ENCODE data around the gene TMPRSS3.
A peak's percentile ranks its signal among the peaks of the same experiment; 100 is the strongest.

The TMPRSS3 gene

GRCh38 chr21:42395905-42396651 lies at the start of gene TMPRSS3:
TSS of gene TMPRSS3 (minus strand) at chr21:42396052. CDS start at chr21:42395417, 635 bp downstream.
- DNase-seq = no peak

DNA sequence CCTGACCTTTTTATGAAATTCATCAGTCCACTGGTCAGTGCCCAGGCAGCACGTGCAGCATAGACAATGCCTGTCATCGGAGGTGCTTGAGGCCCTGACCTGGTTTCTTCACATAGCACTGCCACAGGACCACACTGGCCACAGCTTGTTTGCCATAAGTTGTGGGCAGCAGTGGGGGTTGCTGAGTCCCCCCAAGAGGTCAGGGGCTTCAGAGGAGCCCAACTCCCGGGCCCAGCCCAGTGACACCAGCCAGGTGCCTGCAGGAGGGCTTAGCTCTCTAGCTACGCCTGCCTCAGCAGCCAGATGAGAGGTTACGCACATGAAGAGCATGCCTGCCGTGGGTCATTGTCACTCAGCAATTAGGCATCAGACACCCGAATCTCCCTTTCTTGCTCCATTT lies 49.5 kb upstream of the TMPRSS3 start:
- DNase-seq = no peak

DNA sequence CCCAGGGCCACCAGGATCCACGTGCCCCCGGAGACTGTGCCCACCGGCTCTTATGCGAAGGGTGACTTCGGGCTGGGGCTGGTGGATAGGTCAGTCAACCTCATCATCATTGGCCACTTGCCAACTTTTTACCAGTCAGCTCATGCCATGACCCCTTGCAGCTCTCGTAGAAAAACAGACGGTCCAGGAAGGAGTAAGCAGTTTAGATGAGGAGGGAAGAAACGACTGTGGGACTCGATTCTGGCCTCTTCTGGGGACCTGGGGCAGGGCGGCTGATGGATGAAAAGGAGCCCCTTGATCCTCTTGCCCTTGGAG lies 48.9 kb upstream of the TMPRSS3 start:
- no peak for DNase-seq

- DNase-seq = no peak
Measured at GRCh38 chr21:42443876-42444744, 48.3 kb upstream of the TMPRSS3 start.

DNA sequence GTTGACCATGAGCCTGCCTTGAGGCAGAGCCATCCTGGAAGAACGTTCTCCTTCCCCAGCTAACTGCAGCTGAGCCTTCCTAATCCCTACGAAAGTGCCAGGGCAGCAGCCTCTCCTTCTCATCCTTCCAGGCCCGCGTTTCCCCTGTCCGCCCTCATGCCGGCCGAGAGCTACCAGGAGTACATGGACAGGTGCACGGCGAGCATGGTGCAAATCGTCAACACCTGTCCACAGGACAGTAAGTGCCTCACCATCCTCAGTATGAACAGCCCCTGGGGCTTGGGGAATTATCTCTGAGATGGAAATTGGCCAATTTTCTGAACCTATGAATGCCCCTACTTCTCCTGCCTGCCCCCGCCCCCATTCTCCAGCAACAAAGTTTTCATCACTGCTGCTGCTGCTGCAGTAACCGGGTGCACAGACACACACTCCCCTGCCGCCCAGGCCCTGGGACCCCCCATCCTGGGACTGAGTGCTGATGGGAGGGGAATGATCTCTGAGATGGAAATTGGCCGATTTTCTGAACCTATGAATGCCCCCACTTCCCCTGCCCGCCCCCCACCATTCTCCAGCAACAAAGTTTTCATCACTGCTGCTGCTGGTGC lies 47.4 kb upstream of the TMPRSS3 start:
- no peak for DNase-seq

GRCh38 chr21:42441963-42442362 lies 46.1 kb upstream of the TMPRSS3 start:
- no peak for DNase-seq

- DNase-seq = no peak
Measured at GRCh38 chr21:42440187-42440792, 44.4 kb upstream of the TMPRSS3 start.

DNA sequence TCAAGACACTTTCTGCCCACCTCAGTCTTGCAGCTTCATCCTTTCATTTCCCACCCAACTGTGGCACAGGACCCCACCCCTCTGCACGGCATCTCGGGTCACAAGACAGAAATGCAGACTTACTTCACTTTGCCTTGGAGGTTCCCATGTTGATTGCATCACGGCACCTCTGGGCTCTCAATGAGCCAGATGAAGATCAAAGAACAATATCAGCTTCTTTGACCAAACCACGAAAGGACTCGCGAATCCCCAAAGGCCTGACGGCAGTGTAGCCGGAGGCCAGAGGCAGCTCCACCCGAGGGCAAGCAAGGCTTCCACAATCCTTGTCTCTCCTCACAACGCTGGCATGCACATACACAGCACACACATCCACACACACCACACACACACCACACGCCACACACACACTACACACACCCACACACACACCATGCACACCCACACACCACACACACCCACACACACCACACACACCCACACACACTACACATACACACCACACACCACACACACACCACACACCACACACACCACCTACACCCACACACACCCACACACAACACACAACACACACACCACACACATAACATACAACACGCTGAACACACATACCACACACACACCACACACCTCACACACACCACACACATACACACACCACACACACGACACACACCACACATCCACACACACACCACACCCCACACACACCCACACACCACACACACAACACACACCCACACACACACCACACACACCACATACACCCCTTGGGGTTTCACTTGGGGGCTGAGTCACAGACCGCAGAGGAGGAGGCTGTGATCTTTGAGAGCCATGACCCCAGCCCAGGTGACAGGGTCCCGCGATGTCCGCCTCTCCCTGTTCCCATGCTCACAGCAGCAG lies 43.7 kb upstream of the TMPRSS3 start:
- peak; percentile 75 for DNase-seq

DNA sequence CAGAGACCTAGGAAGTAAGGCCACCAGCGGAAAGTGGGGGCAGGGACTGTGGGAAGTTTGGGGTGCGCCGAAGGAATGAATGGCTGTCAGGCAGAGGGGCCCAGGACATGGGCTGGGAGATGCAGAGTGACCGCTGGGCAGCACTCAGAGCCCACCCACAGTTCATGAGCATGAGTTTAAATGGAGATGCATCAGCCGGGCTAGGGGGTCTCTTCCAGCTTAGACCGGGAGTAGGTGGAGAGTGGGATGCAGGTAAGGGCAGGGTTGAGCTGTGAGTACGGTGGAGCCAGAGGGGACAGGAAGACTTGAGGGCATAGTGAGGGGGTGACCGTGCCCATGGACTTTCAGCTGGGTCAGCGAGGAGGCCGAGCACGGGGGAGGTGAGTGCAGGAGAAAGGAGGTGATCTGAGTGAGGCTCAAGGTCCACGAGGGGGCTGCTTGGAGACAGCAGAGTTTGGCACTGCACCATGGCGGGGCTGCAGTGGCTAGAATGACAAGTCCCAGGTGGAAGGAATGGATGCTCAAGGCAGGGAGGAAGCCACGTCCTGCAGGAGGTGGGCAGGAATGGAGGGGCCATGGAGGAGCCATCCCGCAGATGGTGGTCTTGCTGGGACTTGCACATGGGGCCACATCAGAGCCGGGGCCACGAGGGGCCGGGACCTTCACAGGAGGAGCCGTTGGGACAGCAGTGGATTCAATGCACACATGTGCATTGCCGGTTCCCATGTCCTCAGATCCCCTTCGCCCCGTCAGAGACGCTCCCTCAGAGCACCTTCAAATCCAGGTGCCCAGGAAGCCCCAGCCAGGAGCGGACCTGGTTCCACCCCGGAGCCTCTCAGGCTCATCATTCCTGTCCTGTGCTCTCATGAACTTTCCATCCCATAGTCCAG lies 42.7 kb upstream of the TMPRSS3 start:
- no peak for DNase-seq

- no peak for DNase-seq
Measured at GRCh38 chr21:42437786-42438185, 41.9 kb upstream of the TMPRSS3 start.

DNA sequence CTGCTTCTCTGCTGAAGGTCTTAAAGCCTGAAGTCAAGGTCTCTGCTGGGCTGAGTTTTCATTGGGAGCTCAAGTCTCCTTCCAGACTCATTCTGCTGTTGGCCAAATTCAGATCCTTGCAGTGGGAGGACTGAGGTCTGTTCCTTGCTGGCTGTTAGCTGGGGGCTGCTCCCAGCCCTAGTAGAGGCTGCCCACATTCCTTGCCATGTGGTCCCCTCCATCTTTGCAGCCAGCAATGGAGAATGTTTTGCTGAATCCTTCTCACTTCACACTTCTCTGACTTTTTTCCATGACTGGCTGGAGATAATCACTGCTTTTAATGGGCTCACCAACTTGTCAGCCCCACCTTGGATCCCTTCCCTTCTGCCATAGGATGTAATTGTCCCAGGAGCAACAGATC lies 41.1 kb upstream of the TMPRSS3 start:
- DNase-seq = no peak

DNA sequence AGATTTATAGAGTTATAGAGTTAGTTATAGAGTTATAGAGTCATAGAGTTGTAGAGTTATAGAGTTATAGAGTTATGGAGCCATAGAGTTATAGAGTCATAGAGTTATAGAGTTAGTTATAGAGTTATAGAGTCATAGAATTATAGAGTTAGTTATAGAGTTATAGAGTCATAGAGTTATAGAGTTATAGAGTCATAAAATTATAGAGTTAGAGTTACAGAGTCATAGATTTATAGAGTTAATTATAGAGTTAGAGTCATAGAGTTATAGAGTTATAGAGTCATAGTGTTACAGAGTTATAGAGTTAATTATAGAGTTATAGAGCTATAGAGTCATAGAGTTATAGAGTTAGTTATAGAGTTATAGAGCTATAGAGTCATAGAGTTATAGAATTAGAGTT lies 40.0 kb upstream of the TMPRSS3 start:
- DNase-seq = no peak

- no peak for DNase-seq
Measured at GRCh38 chr21:42435401-42435800, 39.5 kb upstream of the TMPRSS3 start.

DNA sequence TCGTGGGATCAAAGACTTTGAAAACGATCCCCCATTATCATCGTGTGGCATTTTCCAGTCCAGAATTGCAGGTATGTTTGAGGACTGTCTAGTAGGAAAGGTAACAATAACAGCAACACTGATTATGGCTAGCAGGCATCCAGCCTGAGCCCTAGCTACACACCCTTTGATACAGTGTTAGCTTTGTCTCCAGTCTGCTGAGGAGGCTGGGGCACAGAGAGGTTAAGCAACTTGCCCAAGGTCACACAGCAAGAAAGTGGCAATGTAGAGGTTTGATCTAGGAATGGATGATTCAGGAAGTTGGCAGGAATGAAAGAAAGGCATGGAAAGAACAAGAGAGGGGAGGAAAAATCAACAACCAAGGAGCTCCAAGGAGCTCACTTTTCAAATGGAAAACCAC lies 39.0 kb upstream of the TMPRSS3 start:
- DNase-seq = no peak

DNA sequence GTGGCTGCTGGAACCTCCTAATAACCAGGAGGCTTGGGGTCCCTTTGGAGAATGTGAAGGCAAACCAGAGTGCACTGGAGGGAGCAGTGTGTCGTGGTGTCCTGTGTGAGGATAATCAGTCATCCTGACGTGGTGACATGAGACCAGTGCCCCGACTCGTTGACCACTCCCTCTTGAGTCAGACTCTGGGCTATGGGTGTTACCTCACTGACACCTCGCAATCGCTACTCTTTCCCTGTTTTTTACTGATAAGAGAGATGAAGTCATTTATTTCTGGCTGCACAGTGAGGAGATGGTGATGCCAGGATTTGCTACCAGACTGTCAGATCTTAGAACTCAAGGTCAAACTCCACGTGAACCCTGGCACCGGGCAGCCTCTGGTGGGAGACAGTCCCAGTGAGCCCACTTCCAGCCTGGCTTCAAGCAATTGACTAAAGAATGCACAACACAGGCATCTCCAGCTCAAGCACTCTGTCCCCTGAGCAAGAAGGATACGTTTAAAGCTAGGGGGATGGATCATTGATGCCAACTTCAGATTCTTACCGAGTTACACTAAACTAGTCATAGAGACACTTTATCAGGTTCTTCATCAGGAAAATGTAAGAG lies 38.2 kb upstream of the TMPRSS3 start:
- DNase-seq = no peak

- DNase-seq = no peak
Measured at GRCh38 chr21:42432695-42433094, 36.8 kb upstream of the TMPRSS3 start.

DNA sequence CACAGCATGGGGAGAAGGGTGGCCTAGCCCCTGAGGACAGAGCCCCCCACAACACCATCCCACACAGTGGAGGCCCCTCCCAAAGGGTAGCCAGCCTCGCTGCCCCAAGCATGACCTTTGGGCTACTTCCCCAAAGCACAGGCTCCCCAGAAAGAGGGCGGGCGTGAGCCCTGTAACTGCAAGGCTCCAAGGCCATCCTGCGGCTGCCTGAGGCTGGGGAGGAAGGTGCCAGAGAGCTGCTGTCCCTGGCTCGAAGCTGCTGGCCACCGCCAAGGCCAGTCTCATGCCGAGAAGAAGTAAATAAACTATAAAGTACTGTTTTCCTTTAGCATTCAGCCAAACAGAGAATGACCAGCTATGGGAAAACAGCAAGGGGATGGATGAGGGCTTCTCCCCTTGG lies 35.3 kb upstream of the TMPRSS3 start:
- no peak for DNase-seq

DNA sequence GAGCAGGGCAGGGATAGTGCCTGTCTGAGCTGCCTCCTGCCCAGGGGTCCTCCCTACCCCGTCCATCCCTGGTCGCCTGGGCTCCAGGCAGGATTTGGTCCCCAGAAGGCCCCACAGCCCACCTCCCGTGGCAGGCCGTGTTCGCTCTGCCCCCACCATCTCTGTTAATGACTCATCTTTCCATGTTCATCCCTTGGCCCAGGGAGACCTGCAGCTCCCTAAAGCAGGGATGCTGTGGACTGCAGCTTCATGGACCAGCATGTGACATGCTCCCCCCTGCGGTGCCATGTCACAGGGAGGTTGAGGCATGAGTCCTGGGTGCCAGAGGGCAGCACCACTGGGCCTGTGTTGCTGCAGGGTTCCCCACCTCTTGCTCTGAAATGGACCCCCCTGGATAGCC lies 34.7 kb upstream of the TMPRSS3 start:
- no peak for DNase-seq

DNA sequence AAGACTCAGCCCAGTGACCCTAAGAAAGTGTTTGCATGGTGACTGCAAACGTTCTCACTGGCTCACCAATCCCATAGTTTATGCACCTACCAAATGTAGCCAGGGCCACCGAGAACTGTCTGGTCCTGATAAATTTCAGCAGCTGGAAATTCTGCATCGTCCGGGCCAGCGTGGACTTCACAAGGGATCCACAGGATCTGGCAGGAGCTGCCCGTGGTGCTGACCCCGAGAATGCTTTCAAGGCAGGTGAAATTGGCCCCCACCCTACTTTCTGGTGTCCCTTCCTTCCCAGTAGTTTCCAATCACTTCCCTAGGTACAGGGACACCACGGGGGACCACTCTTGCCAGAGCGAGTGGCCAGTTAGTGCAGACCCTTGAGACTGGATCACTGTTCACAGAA lies 34.0 kb upstream of the TMPRSS3 start:
- DNase-seq = no peak

DNA sequence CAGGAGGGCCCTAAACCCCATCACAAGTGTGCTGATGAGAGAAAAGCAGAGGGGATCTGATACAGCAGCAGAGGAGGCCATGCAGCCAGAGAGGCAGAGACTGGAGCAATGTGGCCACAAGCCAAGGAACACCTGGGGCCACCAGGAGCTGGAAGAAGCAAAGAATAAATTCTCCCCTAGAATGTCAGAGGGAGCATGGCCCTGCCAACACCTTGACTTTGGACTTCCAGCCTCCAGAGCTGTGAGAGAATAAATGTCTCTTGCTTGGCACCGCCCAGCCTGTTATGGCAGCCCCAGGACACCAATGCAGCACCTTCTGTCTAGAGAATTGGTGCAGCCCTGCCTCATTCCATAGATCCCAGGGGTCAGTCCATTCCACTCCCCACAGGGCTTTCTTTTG lies 33.2 kb upstream of the TMPRSS3 start:
- DNase-seq = no peak

- DNase-seq = no peak
Measured at GRCh38 chr21:42427809-42428419, 32.1 kb upstream of the TMPRSS3 start.
